22Rv1 (cell line): ENCODE measurements around the gene CLDN18.

ENCODE experiments used
- ZFX ChIP-seq: fragments of 450-650 bp; IDR thresholded peaks from 2 replicates; pipeline ENCODE4 v1.6.1; 2017; ENCODE audit warnings: antibody characterized with exemption, borderline replicate concordance
- TF ChIP-seq, protein P1 (sequence below): fragments of 450-650 bp; IDR thresholded peaks from 2 replicates; pipeline ENCODE4 v1.5.1; 2017; ENCODE audit warnings: mild to moderate bottlenecking

DNA sequence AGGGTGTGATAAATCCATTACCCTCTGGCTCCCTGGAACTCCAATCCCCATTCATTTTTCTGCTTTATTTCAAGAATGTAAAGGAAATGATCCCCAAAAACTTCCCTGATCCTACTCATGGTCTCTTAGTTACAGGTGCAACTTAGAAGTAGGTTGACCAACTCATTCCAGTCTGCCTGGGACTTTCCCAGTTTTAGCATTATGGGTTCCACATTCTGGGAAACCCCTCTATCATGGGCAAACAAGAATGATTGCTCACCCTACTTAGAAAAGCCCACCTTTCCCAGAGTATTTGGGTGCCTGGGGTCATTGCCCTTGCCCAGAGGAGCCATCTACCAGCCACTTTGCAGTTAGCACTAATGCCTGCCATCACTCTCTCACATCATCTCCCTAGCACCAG, 15.6 kb downstream of the CLDN18 start:
- TF ChIP-seq, protein P1, sequence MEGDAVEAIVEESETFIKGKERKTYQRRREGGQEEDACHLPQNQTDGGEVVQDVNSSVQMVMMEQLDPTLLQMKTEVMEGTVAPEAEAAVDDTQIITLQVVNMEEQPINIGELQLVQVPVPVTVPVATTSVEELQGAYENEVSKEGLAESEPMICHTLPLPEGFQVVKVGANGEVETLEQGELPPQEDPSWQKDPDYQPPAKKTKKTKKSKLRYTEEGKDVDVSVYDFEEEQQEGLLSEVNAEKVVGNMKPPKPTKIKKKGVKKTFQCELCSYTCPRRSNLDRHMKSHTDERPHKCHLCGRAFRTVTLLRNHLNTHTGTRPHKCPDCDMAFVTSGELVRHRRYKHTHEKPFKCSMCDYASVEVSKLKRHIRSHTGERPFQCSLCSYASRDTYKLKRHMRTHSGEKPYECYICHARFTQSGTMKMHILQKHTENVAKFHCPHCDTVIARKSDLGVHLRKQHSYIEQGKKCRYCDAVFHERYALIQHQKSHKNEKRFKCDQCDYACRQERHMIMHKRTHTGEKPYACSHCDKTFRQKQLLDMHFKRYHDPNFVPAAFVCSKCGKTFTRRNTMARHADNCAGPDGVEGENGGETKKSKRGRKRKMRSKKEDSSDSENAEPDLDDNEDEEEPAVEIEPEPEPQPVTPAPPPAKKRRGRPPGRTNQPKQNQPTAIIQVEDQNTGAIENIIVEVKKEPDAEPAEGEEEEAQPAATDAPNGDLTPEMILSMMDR: no peak
- no peak for TF ChIP-seq ZFX
